HG03432 (cell line): Measurements from ENCODE around the gene SELENOF.

Experiments used
- ATAC-seq: cut with Tn5 transposase; IDR thresholded peaks from one replicate; pipeline ENCODE4 v1.9.1; 2021; ENCODE audit warnings: mild to moderate bottlenecking, moderate library complexity; ENCODE audit not compliant: unreplicated experiment

The SELENOF gene

GRCh38 chr1:86860424-86860823, 53.5 kb downstream of the SELENOF start:
- ATAC-seq: no peak

- no peak for ATAC-seq
These were observed 53.9 kb downstream of the SELENOF start for GRCh38 chr1:86860020-86860419.

GRCh38 chr1:86858524-86859261, 55.2 kb downstream of the SELENOF start:
- ATAC-seq: no peak

GRCh38 chr1:86856196-86856595, 57.7 kb downstream of the SELENOF start:
- ATAC-seq: no peak

GRCh38 chr1:86854352-86854751, 59.6 kb downstream of the SELENOF start:
- no peak for ATAC-seq

- ATAC-seq: no peak
These were observed 61.0 kb downstream of the SELENOF start for GRCh38 chr1:86852782-86853408.

GRCh38 chr1:86852289-86852688, 61.6 kb downstream of the SELENOF start:
- peak; percentile 51 for ATAC-seq

- ATAC-seq: no peak
These were observed 64.2 kb downstream of the SELENOF start for GRCh38 chr1:86849756-86850155.

- ATAC-seq: no peak
These were observed 65.3 kb downstream of the SELENOF start for GRCh38 chr1:86848654-86849053.

- no peak for ATAC-seq
These were observed 67.7 kb downstream of the SELENOF start for GRCh38 chr1:86846164-86846647.

GRCh38 chr1:86845514-86845913, 68.4 kb downstream of the SELENOF start:
- no peak for ATAC-seq

- ATAC-seq: no peak
These were observed 72.8 kb downstream of the SELENOF start for GRCh38 chr1:86841116-86841515.

- peak; percentile 86 for ATAC-seq
These were observed 80.3 kb downstream of the SELENOF start for GRCh38 chr1:86833461-86834215.

GRCh38 chr1:86832433-86832832, 81.5 kb downstream of the SELENOF start:
- ATAC-seq: no peak

GRCh38 chr1:86829321-86829720, 84.6 kb downstream of the SELENOF start:
- ATAC-seq: no peak

GRCh38 chr1:86828024-86828423, 85.9 kb downstream of the SELENOF start:
- no peak for ATAC-seq

GRCh38 chr1:86826856-86827255, 87.1 kb downstream of the SELENOF start:
- no peak for ATAC-seq

- ATAC-seq: no peak
These were observed 88.6 kb downstream of the SELENOF start for GRCh38 chr1:86825319-86825718.

GRCh38 chr1:86823821-86824500, 90.0 kb downstream of the SELENOF start:
- ATAC-seq: no peak

GRCh38 chr1:86823386-86823785, 90.5 kb downstream of the SELENOF start:
- no peak for ATAC-seq

- ATAC-seq: no peak
These were observed 91.5 kb downstream of the SELENOF start for GRCh38 chr1:86822459-86822858.
